Skeletal muscle tissue (tissue), 4 donors: ENCODE data around the gene KLHDC9. TPM values are rescaled to one million over a fixed set of nuclear protein-coding genes. Genes with fewer than 3 reads are reported as not detected.
A peak's percentile ranks its signal among the peaks of the same experiment; 100 is the strongest.
"Not testable (repeated sequence)": the region's sequence is repeated elsewhere in the genome, so short reads cannot be mapped to it uniquely, and the experiment has no call there.

Experiments used
- H3K27ac ChIP-seq: one replicate; pipeline ENCODE4 v1.7.0; 2013; ENCODE audit warnings: mild to moderate bottlenecking, low read depth, low read length, inconsistent platforms
- H3K27me3 ChIP-seq, 3 donors: one replicate each; pipeline ENCODE4 v1.7.0; 2013; ENCODE audit warnings: low read length in 3 of 3; ENCODE audit not compliant: control insufficient read depth in 3 of 3, insufficient read depth in 3 of 3
- H3K36me3 ChIP-seq, 3 donors: one replicate each; pipeline ENCODE4 v1.7.0; 2013; ENCODE audit warnings: low read length in 3 of 3; ENCODE audit not compliant: control insufficient read depth in 3 of 3, insufficient read depth in 3 of 3
- H3K4me1 ChIP-seq, 3 donors: one replicate each; pipeline ENCODE4 v1.7.0; 2013; ENCODE audit warnings: low read length in 3 of 3, mild to moderate bottlenecking in 3 of 3; ENCODE audit not compliant: control insufficient read depth in 3 of 3, insufficient read depth in 3 of 3
- H3K4me3 ChIP-seq, 3 donors: one replicate each; pipeline ENCODE4 v1.7.0; 2013; ENCODE audit warnings: low read length in 3 of 3
- H3K9ac ChIP-seq, 3 donors: one replicate each; pipeline ENCODE4 v1.7.0; 2013; ENCODE audit warnings: low read length in 3 of 3, mild to moderate bottlenecking in 3 of 3, moderate library complexity in 2 of 3, low read depth in 1 of 3
- H3K9me3 ChIP-seq, 3 donors: one replicate each; pipeline ENCODE4 v1.7.0; 2013; ENCODE audit warnings: low read length in 3 of 3; ENCODE audit not compliant: control insufficient read depth in 3 of 3
- total RNA-seq: library from RNA; depleted of rRNA; stranded (reverse); fragments of >200 nt; gene quantifications from one replicate; pipeline ENCODE4 v1.2.3, GENCODE V29; 2014
- donor health status: Osteomylitis.

Gene KLHDC9, protein sequence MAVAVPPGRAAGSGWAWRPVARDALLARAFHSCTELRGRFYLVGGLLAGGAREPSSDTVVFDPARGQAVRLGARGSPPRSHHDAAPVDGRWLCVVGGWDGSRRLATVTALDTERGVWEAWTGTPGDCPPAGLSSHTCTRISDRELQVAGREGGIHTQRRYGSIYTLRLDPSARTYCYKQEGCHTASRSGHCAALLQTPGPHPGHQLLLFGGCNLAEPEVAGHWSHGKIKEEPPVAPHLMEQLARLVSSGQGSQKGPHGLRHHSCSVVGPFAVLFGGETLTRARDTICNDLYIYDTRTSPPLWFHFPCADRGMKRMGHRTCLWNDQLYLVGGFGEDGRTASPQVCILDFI
- not detected for total RNA-seq

DNA sequence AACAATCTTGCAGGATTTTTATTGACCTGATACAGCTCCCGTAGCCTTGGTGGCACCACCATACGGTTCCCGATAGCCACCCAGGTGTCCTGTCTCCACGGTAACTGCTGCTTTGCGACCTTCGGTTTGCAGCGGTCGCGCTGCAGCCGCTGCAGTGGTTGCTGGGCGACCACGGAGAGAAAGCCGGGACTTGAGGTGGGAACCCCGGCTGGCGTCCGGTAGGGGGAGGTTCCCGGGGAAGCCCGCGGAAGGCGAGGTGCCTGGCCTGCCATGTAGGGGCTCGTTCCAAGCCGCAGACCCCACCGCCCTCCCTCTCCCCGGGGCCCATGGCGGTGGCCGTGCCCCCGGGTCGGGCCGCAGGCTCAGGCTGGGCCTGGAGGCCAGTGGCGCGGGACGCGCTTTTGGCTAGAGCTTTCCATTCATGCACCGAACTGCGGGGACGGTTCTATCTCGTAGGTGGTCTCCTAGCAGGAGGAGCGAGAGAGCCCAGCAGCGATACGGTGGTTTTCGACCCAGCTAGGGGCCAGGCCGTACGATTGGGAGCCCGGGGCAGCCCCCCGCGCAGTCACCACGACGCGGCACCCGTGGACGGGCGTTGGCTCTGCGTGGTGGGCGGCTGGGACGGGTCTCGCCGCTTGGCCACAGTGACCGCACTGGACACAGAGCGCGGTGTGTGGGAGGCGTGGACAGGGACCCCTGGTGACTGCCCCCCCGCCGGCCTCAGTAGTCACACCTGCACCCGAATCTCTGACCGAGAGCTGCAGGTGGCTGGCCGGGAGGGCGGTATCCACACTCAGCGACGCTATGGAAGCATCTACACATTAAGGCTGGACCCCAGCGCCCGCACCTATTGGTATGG lies at the start of gene KLHDC9:
KLHDC9 (plus strand) TSS at position 152 of the 859 bp plus-strand sequence; CDS start at position 327, 175 bp downstream.
- H3K4me1 ChIP-seq = peaks cover 17 to 30% (median 23%) of the 10 kb centered on the region in 3 donors
- H3K27ac ChIP-seq = peak within 1 kb of the TSS; percentile 67
- peaks cover 13 to 25% (median 18%) of the 10 kb centered on the region in 3 donors for H3K36me3 ChIP-seq
- no peaks in the 10 kb centered on the region for H3K9me3 ChIP-seq
- H3K27me3 ChIP-seq = no peaks in the 10 kb centered on the region
- H3K4me3 ChIP-seq = peak within 1 kb of the TSS; percentile 76 to 97 (median 90)
- H3K9ac ChIP-seq = peak within 1 kb of the TSS; percentile 73 to 84 (median 78)

DNA sequence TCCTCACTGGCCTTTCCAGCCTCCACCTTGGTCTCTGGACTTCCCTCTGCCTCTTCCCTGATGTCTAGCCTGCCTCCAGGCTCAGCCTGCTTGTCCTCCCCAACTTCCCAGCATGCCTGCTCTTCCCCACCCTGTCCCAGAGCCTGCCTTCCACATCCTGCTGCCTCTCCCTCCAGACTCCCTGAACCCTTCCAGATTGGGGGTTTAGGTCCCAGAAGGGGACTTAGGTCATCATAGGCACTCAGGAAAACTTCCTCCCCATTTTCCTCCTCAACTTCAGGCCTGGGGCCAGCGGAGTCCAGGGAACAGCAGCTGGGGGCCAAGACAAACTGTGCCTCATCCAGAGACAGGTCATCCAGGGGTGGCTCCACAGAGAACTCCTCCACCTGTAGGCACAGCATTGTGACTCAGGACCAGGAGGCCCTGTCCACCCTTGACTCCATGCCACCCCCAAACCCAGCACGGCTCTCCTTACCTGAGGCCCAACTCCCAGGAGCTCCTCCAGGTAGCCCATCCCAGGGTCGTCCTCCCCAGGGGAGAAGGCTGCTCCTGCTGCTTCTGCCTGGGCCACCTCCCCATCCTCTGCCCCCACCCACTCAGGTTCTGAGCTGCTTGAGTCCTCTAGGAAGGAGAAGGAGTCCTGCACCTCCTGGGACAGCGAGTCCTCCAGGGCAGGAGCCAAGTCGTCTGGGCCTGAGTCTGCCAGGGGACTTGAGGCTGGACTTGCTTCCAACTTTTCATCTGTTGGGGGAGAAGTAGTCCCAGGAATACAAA lies 49.0 kb upstream of the KLHDC9 start:
- Histone ChIP-seq H3K36me3 (peaks cover 0 to 2% (median 0%) of the 10 kb centered on the region in 3 donors), H3K4me1 (peaks cover 5 to 19% (median 12%) of the 10 kb centered on the region in 3 donors), H3K27ac (no peak overlapping the region), H3K27me3 (peaks cover 0 to 11% (median 3%) of the 10 kb centered on the region in 3 donors), H3K4me3 (no peak overlapping the region), H3K9ac (no peak overlapping the region), H3K9me3 (no peaks in the 10 kb centered on the region)

DNA sequence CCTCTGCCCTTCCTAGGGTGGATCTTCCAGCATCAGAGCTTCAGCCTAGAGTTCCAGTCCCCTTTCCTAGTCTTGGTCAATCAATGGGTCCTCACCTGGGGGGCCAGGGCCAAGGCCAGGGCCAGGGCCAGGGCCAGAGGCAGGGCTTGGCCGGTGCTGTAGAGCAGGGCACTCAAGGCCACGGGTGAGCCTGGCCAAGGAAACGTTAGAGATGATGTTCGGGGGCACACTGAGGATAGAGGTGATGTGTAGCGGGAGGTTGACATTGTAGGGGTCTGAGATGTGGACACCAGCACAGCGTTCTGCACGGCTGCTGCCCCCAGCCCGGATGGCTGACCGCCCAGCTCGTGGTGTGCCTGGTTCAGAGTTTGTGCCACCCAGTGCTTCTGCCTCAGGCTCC lies 46.9 kb upstream of the KLHDC9 start:
- no peak overlapping the region for H3K4me3 ChIP-seq
- H3K27me3 ChIP-seq = peaks cover 0 to 25% (median 15%) of the 10 kb centered on the region in 3 donors
- peaks cover 0 to 2% (median 0%) of the 10 kb centered on the region in 3 donors for H3K36me3 ChIP-seq
- peaks cover 0 to 4% (median 3%) of the 10 kb centered on the region in 3 donors for H3K4me1 ChIP-seq
- H3K27ac ChIP-seq = no peak overlapping the region
- H3K9ac ChIP-seq = no peak overlapping the region
- H3K9me3 ChIP-seq = peaks cover 0 to 2% (median 0%) of the 10 kb centered on the region in 3 donors

- peaks cover 5 to 31% (median 17%) of the 10 kb centered on the region in 3 donors for H3K27me3 ChIP-seq
- peaks cover 0 to 2% (median 0%) of the 10 kb centered on the region in 3 donors for H3K9me3 ChIP-seq
- H3K36me3 ChIP-seq = peaks cover 0 to 2% (median 0%) of the 10 kb centered on the region in 3 donors
- no peak overlapping the region for H3K9ac ChIP-seq
- no peak overlapping the region for H3K4me3 ChIP-seq
- no peak overlapping the region for H3K27ac ChIP-seq
- no peaks in the 10 kb centered on the region for H3K4me1 ChIP-seq
These were observed 45.3 kb upstream of the KLHDC9 start for GRCh38 chr1:161052899-161053298.

DNA sequence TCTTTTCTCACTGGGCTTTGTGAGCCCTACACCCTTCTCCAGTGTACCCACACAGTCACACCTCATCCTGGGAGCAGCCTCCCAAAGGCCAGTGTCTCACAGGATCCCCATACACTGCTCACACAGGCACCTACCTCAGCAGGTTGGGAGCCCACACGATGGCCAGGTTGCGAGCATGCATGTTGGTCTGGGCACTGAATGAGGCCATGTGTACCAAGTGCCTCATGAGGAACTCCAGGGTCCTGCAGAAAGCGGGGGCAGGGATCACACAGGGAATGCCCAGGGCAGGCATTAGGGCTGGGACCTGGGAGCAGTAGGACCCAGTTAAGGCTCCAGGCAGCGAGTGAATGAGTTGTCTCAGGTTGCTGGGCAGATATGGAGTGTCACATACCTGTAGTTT lies 43.9 kb upstream of the KLHDC9 start:
- no peak overlapping the region for H3K4me3 ChIP-seq
- H3K4me1 ChIP-seq = no peaks in the 10 kb centered on the region
- peaks cover 0 to 2% (median 0%) of the 10 kb centered on the region in 3 donors for H3K9me3 ChIP-seq
- H3K9ac ChIP-seq = no peak overlapping the region
- no peaks in the 10 kb centered on the region for H3K36me3 ChIP-seq
- peaks cover 5 to 31% (median 17%) of the 10 kb centered on the region in 3 donors for H3K27me3 ChIP-seq
- H3K27ac ChIP-seq = no peak overlapping the region

GRCh38 chr1:161054805-161055204 lies 43.4 kb upstream of the KLHDC9 start:
- Histone ChIP-seq H3K4me1 (no peaks in the 10 kb centered on the region), H3K27me3 (peaks cover 5 to 31% (median 17%) of the 10 kb centered on the region in 3 donors), H3K36me3 (no peaks in the 10 kb centered on the region), H3K4me3 (no peak overlapping the region), H3K9me3 (peaks cover 0 to 2% (median 0%) of the 10 kb centered on the region in 3 donors), H3K27ac (no peak overlapping the region), H3K9ac (no peak overlapping the region)

DNA sequence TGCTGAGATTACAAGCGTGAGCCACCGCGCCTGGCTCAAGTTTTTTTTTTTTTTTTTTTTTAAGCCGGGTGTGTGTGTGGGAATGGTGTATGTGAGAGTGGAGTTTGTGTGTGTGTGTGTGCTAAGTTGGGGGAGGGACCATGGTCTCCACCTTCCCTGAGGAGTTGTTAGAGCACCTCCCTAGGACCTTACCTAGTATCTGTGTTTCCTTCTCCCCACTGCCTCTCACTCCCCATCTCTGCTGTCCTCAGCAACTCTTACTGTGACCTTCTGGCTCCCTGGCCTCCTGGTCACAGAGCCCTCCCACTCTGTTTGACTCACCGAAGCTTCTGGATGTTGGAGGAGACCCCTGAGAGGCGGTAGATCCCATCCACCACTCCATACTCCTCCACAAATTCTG lies 38.9 kb upstream of the KLHDC9 start:
- H3K4me3 ChIP-seq = no peak overlapping the region
- no peak overlapping the region for H3K9ac ChIP-seq
- peaks cover 5 to 20% (median 18%) of the 10 kb centered on the region in 3 donors for H3K27me3 ChIP-seq

DNA sequence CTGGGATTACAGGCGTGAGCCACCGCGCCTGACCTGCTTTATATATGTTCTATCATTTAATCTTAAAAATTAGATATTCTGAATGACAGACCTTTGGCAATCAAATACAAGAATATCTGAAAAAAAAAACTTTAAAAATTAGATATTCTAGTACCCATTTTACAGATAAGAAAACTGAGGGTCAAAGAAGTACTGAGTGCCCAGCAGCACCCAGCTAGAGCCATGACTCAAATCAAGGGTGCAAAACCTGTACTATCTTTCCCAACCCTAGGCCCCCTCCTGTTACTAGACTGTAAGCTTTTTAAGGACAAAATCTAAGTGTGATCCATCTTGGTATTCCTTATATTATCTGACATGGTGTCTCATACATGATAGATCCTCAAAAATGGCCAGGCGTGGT lies 36.7 kb upstream of the KLHDC9 start:
- peaks cover 4 to 10% (median 4%) of the 10 kb centered on the region in 3 donors for H3K27me3 ChIP-seq
- no peak overlapping the region for H3K4me3 ChIP-seq
- H3K27ac ChIP-seq = no peak overlapping the region
- no peaks in the 10 kb centered on the region for H3K9me3 ChIP-seq
- H3K36me3 ChIP-seq = no peaks in the 10 kb centered on the region
- H3K4me1 ChIP-seq = no peaks in the 10 kb centered on the region
- no peak overlapping the region for H3K9ac ChIP-seq

More for the DNA sequence above, 38.9 kb upstream of the KLHDC9 start:
- no peaks in the 10 kb centered on the region for H3K36me3 ChIP-seq
- H3K27ac ChIP-seq = no peak overlapping the region
- H3K9me3 ChIP-seq = peaks cover 0 to 2% (median 0%) of the 10 kb centered on the region in 3 donors
- no peaks in the 10 kb centered on the region for H3K4me1 ChIP-seq

DNA sequence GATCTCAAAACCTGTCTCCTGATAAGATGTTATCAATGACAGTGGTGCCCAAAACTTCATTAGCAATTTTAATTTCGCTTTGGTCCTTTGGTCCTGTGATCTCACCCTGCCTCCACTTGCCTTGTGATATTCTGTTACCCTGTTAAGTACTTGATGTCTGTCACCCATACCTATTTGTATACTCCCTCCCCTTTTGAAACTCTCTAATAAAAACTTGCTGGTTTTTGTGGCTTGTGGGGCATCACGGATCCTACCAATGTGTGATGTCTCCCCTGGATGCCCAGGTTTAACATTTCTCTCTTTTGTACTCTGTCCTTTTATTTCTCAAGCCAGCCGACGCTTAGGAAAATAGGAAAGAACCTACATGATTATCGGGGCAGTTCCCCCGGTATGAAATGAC lies 34.2 kb upstream of the KLHDC9 start:
- not testable (repeated sequence) for H3K27ac ChIP-seq, H3K4me1 ChIP-seq, H3K36me3 ChIP-seq, H3K9ac ChIP-seq, H3K9me3 ChIP-seq, H3K4me3 ChIP-seq
- H3K27me3 ChIP-seq = peaks cover 0 to 15% (median 3%) of the 10 kb centered on the region in 3 donors
